Measurements from ENCODE around the gene DNTTIP2.
"Not testable (repeated sequence)": the region's sequence is repeated elsewhere in the genome, so short reads cannot be mapped to it uniquely, and the experiment has no call there.

DNTTIP2 gene

DNA sequence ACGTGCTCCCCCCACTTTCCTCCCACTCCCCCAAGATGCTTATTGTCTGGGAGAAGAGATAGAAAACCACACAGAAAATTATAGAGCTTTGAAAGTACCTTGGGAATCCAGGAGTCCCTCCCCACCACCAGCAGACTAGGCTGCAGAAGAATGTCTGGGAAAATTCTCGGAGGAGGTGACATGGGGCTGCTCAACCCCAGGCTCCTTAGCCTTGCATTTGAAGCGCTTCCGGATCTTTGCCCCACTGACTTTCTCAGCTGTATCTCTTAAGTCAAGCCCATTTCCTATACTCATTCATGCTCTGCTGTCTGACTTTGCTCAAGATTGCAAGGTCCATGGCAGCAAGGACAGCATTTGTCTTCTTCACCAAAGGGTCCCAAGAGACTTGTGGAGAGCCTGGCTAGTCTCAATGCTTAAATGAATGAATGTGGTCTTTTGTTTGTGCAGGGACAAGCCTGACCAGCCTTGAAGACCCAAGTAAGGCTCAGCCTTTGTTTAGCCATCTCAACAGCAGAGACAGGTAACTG is 38.0 kb downstream of the DNTTIP2 start:
- DNase-seq = no peak

DNA sequence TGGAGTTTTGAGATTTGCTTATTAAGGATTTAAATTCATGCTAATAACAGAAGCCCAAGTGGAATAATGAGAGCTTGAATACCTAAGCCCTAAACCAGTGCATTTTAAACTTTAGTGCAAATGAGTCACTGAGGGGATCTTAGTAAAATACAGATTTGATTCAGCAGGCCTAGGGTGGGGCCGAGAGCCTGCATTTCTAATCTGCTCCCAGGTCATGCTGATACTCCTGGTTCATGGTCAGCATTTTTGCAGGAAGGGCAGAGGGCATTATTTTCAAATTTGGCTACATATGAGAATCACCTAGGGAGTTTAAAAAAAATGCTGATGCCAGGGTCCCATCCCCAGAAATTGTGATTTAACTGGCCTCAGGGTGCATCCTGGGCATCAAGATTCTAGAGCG is 39.3 kb downstream of the DNTTIP2 start:
- no peak for DNase-seq

DNA sequence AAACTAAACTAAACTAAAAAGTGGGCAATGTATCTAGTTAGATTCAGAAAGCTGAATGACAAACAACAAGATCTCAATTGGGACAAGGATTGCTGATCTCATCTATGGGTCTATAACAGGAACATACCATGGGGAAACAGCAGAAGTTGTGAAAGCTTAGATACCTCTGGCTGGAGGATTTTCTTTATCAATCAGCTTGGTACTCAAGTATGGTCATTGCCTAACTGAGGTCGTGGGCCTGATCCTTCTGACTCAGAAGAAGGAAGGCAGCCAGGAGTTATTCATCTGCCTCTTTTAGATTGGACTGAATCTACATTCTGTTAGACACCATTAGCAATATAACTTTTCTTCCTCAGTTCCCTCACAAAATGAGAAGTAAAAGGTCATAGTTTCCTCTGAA is 39.7 kb downstream of the DNTTIP2 start:
- no peak for DNase-seq

DNA sequence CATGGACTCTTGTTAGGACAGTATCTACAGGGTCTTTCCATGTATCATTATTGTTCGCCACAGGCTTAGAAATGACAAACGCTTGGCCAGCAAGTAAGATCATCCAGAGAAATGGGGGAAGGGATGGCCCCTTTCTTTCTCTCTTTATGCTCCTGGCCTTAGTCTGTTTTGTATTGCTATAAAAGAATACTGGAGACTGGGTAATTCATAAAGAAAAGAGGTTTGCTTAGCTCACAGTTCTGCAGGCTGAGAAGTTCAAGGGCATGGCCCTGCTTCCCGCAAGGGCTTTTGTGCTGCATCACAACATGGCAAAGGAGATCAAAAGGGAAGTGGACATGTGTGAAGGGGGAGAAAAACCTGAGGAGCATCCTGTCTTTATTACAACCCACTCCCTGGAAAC is 41.0 kb downstream of the DNTTIP2 start:
- DNase-seq = no peak

DNA sequence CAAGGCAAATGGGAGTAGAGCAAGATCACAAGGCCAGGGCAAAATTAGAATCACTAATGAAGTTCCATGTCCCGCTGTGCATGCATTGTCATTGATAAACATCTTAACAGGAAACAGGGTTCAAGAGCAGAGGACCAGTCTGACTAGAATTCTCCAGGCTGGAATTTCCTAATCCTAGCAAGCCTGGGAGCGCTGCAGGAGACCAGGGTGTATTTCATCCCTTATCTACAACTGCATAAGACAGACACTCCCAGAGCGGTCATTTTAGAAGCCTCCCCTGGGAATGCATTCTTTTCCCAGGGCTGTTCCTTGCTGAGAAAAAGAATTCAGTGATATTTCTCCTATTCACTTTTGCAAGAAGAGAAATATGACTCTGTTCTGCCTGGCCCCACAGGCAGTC is 45.7 kb downstream of the DNTTIP2 start:
- DNase-seq = not testable (repeated sequence)

DNA sequence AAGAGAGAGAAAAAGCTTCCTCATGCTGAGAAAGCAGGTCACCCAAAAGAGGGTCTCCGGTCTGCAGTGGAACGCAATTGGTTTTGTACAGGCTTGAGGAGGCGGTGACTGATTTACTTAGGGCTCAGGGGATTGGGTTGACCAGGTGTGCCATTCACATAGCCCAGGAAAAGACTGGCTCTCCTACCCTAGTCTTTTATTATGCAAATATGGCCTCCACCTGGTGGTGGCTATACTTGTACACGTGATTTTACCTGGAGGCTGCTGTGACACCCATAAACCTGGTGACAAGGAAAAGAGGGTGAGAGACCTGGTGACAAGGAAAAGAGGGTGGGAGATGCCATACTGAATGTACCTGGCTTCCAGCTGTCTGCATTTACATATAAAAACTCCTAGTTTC is 49.9 kb downstream of the DNTTIP2 start:
- DNase-seq = no peak

DNA sequence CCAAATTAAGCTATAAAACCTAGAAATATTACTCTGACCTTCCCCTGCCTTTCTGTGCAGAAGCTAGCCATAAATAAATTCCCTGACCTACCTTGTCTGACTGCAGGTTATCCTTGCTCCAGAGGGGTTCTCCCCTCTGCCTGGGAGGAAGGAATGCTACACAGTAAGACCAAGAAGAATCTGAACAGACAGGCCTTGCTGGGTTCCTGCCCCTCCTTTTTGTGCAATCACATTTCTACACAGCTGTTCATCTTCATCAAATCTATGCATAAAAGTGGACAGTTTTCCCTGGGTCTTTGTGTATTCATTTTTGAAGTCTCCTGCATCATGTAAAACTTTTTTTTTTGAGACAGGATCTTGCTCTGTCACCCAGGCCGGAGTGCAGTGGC is 50.6 kb downstream of the DNTTIP2 start:
- DNase-seq = no peak

DNA sequence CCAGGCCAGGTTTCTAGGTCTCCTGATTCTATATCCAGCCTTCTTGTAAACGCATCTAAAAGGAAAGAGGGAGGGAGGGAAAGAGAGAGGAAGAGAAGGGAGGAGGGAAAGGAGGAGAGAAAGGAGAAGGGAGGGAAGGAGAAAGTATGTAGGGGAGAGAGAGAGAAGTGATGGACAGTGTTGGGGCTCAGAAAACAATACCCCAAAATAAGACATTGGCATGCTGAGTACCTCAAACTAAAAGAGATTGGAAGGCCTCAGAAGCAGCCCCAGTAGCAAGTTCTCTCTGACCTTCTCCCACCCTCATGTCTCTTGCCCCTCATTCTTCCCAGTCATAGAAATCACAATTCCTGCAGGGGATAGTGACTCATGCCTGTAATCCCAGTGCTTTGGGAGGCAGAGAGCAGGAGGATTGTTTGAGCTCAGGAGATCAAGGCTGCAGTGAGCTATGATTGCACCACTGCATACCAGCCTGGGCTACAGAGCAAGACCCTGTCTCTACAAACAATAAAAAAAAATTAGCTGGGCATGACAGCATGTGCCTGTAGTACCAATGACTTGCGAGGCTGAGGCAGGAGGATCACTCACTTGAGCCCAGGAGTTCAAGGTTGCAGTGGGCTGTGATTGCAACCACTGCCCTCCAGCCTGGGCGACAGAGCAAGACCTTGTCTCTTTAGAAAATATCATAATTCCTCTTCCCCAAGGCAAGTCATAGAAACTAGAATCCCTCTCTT is 51.2 kb downstream of the DNTTIP2 start:
- DNase-seq = no peak

DNA sequence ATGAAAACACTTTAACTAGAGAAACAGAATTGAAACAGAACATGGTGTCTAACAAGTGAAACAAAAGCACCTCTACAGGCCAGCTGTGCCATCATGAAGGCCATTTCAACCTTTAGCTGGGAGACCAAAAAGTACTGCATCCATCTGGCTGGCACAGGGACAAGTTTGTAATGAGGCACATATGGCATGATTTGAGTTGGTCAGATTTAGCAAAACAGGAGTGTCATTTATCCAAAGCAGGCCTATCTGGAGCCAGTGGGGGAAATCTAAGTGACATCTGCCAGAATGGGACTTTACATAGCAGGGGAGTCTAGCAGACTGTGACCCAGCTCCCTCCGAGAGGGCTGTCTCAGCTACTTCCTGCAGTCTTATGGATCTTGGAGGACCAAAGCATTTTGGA is 51.9 kb downstream of the DNTTIP2 start:
- no peak for DNase-seq

DNA sequence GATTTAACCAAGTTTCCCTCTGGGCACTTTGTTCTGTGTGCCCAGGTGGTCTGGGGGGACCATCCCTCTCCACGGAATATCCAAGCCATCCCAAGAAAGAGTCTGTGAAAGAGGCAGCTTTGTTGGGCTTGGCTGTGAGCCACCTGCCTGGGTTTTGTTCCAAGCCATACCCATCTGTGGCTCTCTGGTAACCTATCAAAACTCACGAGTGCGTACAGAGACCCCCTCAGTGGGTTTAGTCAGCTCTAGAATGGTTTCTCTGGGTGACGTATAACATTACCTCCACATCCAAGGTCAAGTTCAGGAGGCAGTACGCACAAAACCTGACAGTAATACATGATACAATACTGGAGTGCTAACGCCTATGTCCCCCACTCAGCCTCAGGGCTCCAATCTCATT is 54.2 kb downstream of the DNTTIP2 start:
- DNase-seq = no peak

DNA sequence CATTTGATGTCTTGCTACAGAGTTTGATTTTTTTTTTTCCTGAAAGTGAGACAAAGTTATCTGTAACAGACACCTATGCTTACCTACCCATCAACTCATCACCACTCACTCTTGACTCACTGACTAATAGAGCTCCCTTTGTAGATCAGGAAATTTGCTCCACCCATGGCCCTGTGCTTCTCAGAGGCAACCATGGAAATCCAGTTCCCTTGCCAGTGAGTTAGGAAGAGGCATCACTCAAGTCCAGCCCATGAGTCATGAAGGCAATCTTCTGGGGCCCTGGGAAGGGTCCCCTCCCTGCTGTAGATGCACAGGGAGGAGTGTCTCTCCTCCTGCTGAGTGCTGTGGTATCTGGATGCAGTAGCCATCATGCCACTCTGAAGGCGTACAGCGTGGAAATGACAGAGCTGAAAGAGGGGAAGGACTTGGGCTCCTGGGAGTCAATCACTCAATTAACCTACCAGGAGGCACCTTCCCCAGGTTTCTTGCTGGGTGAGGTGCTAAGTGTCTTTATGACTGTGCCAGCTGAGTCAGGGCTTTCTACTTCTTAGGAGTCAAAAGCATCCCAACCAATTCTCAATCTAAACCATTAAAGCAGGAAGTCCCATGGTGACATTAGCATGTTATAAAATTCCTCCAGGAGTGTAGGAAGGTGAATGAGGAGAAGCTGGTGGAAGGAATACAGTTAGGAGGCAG is 56.1 kb downstream of the DNTTIP2 start:
- DNase-seq = no peak

DNA sequence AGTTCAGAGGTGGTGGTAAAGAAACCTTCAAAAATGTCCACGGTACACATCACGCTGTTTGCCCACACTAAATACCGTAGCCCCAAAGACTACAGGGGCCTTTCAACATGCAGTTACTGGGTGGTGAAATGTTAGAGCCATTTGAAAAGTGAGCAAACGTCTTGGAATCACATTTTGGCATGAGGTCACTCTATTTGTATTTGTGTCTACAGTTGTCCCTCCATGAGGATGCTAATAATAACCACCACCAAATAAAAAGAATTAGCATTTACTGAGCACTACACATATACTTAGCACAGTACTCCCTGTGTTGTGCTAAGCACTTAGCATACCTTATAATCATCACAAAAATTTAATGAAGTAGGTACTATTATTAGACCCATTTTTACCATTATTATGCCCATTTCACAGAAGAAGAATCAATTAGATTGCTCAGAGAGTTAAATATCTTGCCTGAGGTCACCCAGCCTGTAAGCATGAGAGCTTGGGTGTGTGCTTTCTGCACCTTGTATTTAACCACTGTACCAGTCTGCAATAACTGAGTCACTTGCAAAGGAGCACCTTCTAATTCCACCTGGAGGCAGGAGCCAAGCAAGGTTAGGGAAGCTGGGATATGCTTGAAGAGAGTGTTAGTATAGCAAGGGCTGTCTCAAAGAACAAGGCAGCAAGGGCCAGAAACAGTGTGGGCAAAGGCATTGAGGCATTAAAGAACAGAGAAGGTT is 57.4 kb downstream of the DNTTIP2 start:
- DNase-seq = no peak

DNA sequence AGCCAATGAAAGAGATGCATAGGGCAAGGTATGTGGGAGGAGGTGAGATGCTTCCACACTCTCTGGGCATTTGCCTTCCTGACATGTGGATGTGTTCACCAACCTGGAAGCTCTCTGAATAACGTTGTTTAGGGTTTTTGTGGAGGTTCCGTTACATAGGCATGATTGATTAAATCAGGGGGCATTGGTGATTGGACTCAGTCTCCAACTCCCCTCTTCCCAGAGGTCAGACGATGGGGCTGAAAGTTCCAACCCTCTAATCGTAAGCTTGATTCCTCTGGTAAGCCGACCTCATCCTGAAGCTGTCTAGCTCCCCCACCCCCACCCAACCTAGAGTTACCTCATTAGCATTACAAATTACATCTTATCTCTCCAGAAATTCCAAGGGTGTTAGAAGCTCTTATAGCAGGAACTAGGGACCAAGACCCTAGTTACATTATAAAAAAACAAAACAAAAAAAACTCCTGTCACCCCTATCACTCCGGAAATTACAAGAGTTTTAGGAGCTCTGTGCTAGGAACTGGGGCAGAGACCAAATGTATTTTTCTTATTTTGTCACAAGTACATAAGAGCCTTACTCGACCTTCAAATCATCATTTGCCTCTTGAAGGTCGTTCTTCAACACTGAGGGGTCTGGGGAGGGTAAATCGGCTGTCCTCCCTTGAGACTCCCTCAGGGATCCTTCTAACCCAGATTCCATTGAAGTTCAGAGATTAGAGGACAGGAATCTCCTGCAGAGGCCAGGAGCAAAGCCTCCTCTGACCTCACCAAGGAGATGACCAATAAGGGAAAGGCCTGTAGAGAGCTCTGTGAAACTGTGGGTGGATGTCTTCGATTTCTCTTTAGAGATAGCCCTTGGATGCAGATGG is 58.2 kb downstream of the DNTTIP2 start:
- DNase-seq = no peak

DNA sequence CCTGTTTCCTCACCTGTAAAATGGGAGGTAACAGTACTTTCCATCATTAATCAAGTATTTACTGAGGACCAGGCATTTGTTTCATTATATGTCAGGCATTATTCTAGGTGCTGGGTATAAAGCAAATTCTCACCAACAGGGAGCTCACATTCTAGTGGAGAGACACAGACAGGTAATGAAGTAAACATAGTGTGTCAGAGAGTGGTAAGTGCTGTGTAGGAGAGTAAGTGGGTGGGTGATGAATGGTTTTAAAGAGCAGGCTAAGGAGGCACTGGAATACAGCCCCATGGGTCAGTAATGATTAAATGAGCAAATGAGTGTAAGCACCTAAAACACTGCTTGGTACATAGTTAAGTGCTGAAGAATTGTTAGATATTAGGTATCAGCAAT is 60.4 kb downstream of the DNTTIP2 start:
- no peak for DNase-seq

DNA sequence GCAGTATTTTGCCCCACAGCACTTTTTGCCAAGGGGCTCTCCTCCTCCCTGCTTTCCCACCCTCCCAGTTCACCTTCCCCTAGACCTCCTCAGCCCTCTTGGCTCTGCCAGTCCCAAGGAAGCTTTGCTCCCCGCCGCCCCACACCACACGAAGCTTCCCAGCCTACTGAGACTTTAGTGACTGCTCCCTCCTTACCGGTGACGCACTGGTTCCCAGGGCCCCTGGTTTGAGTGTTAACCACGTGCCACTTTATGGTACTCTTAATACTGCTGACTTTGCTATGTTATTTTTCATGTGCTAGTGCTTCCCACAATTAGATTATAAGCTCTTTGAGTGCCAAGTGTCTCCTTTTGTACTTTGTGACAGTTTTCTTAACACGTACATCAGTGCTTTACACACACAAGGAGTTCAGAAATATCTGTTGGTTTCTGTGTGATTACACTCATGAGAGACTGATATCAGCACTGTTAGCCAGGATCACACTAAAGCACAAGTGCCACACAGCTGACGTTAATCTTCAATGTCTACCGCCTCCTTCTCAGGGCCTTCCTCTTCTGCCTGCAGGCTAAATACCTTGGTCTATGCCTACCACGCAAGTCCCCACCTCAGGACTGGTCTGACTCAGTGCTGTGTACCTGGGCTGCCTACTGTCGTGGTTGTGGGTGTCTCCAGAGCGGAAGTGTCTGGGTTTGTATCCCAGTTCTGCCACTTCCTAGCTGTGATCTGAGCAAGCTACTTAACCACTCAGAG is 61.0 kb downstream of the DNTTIP2 start:
- no peak for DNase-seq

DNA sequence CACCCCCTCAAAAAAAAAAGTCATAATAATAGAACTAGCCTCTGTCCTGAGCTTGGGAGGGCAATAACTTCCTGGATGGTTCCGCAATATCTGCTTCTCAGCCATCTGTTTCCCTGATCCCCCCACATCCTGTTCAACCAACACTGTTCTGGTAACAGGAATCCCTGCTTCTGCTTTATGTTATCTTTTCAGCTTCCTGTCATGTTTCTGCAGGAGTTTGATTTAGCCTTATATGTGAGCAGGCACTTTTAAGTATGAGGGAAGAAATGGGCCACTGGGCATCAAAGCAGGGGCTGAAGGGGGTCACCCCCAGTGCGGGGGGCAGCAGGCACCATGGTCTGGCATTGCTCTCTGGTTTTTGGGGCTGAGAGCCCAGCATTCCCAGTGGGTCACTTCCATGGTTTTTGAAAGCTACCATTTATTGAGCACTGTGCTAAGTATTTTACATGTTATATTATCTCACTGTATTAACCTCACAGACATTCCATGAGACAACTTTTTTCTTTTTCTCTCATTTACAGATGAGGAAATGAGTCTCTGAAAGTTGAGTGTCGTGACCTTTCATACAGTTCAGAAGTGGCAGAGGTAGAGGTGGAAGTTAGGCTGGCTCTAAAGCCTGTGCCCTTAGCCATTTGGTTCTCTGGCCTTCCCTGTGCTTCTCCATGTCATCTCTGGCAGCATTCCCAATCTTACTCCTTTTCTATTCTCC is 61.9 kb downstream of the DNTTIP2 start:
- peak; percentile 38 for DNase-seq
